Measurements from ENCODE around the gene ATP10A. TPM values are rescaled to one million over a fixed set of nuclear protein-coding genes. Genes with fewer than 3 reads are reported as not detected.

ATP10A gene
- total RNA-seq, 4 donors from 2014 or later: 8.4 to 19.3 (median 16.5) TPM

DNA sequence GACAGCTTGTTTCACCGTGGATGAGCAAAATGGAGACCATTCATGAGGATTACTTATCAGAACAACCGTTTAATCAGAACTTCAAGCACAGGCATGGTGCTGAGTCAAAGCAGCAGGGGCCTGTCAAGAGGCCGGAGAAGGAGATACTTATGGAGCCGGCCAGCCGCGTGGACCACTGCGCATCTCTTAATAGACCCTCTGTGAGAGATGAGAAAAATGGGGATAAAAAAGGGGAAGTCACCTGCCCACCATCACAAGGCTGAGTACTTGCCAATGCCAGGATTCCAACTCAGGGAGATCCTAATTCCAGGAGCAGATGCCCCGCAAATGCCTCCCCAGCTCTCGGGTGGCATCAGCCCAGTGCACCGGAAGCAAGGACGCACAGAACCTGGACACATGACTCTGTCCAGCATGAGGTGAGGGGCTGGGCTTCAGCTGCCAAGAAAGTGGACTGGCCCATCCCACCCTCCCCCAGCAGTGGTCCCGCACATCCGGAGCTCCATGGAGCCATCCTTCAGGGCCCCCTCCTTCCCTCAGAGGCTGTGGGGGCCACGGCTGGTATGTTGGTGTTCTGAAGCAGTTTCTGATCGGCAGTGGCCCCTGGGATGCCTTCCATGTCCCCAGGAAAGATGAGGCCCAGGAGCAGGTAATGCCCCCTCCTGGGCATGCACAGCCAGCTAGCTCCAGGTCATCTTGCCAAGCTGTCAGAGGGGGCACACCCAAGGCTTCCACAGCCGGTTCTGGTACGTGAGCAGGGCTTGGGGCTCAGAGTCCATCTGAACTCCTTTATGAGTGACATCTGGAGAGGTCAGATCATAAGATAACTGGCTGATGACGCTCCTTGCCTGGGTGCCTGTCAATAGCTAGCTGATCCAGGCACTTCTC lies 143.8 kb downstream of the ATP10A start:
- DNase-seq (ENCODE audit: low spot score) (no peak), ATAC-seq (ENCODE audit: low FRiP score) (no peak)
- TF ChIP-seq, protein P1, sequence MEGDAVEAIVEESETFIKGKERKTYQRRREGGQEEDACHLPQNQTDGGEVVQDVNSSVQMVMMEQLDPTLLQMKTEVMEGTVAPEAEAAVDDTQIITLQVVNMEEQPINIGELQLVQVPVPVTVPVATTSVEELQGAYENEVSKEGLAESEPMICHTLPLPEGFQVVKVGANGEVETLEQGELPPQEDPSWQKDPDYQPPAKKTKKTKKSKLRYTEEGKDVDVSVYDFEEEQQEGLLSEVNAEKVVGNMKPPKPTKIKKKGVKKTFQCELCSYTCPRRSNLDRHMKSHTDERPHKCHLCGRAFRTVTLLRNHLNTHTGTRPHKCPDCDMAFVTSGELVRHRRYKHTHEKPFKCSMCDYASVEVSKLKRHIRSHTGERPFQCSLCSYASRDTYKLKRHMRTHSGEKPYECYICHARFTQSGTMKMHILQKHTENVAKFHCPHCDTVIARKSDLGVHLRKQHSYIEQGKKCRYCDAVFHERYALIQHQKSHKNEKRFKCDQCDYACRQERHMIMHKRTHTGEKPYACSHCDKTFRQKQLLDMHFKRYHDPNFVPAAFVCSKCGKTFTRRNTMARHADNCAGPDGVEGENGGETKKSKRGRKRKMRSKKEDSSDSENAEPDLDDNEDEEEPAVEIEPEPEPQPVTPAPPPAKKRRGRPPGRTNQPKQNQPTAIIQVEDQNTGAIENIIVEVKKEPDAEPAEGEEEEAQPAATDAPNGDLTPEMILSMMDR (IDR thresholded peaks at IDR 0.05): no peak

DNA sequence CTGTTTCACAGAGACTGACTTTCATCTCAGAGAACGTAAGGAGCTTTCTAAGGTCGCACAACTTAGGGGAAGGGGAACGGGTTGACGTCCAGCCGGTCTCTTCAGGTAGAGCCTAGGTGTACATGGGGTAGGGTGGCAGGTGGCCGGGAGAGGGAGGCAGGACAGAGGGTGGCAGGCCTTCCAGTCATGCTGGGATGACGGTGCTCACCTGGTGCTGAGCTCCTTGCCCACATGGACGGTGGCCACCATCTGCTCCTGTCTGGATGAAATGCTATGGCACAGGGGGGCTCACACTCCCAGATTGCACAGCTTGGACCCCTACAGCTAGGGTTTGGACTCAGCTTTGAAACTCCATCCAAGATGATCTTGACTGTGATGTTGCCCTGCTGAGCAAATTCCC lies 144.5 kb downstream of the ATP10A start:
- ATAC-seq (ENCODE audit: low FRiP score) (no peak), DNase-seq (ENCODE audit: low spot score) (no peak)
- TF ChIP-seq, protein P1 (IDR thresholded peaks at IDR 0.05): no peak

DNA sequence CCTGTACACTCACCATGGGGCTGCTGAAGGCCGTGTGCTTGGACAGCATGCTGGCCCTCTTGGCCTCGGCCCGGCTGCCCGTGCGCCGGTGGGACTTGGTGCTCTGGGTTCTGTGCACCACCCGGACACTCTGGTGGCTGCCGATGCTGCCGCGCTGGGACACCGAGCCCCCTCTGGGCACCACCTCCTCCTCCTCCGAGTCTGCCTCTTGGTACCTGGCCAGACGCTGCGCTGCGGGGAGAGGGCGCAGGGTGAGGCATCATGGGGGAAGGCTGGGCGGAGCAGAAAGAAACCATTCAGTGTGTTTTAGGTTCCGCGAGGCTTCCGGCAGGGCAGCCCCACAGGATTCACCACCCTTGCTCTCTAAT lies 145.0 kb downstream of the ATP10A start:
- no peak for ATAC-seq (ENCODE audit: low FRiP score)
- DNase-seq (ENCODE audit: low spot score): no peak
- TF ChIP-seq, protein P1 (IDR thresholded peaks at IDR 0.05): no peak

DNA sequence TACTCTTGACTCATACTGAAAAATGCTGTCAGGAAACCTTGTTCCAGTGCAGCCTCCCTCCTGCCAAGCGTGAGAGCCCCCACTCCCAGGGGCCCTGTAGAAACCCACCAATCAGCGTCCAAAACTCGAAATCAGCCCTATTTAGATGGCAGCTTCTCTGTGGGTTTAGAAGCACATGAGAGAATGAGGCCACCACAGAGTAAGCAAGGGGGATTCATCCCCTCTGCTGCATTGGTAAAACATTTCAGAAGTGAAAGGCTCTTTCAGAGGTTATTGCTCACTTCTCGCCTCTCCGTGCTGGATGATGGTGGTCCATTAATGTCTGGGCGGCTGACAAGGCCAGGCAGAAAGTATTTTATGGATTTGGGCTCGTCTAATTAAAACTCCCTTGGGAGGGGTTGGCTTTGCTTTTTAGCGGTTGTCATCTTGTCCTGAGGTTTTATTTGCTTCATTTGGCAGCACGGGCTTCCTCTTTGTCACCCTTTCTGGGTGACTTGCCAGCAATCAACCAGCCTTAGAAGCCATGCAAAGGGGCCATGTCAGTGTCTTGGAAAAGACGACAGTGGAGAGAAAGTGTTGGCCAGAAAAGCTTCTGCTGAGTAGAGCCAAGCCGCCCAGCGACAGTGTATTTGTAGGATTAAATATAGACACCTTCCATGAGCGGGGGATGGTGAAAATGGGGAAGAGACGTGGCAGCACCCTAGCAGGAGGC lies 145.5 kb downstream of the ATP10A start:
- no peak for ATAC-seq (ENCODE audit: low FRiP score)
- DNase-seq (ENCODE audit: low spot score): no peak
- TF ChIP-seq, protein P1 (IDR thresholded peaks at IDR 0.05): no peak

DNA sequence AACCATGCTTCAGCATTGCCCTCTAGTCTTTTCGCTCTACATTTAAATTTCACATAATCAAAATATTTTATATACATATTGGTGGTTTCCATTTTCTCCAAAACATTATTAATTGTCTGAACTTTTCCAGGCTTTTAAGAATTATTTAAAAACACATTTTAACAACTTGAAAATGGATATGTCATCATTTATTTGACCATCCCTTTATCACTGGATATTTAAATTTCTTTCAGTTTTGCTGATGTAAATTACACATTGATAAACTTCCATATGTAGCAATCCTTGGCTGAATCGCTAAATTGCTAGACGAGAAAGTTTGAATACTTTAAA lies 146.0 kb downstream of the ATP10A start:
- TF ChIP-seq, protein P1 (IDR thresholded peaks at IDR 0.05): no peak
- ATAC-seq (ENCODE audit: low FRiP score) (no peak), DNase-seq (ENCODE audit: low spot score) (no peak)

DNA sequence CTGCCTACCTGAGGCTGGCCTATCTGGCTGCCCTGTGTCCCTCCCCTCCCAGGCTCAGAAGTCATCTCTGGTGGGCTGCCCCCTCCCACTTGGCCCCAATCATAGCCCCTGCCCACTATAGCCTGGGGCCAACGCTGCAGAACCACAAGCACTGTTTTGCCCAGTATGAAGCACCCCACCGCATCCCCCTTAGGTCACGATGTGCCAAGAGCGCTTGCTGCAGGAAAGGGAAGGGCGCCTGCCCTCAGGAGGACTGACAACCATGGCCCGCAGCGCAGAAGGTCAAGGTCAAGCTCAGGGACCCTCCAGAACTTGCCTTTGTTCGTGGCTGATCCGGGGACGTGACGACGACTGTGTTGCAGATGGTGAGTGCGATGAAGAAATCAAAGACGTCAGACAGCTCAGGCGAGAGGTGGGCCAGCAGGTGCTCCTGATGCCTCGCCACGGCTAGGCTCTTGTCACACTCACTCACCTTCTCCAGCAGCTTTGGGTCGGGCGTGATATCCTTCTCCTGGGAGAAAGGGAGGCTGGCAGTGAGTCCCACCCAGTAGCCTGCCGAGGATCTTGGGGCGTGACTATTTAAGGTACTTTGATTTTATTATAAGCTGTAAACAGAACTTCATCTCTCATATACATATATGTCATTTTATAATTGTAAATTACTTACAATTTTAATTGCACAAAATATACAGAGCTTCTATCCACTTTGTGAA lies 146.6 kb downstream of the ATP10A start:
- DNase-seq (ENCODE audit: low spot score) (no peak), ATAC-seq (ENCODE audit: low FRiP score) (no peak)
- TF ChIP-seq, protein P1 (IDR thresholded peaks at IDR 0.05): no peak
